ENCODE measurements around the gene PKP1. TPM values are rescaled to one million over a fixed set of nuclear protein-coding genes. Genes with fewer than 3 reads are reported as not detected.
A peak's percentile ranks its signal among the peaks of the same experiment; 100 is the strongest.

Gene PKP1
- total RNA-seq, 1 donor, result under 0.01 TPM

GRCh38 chr1:201359873-201360210 is 76.5 kb downstream of the PKP1 start:
- no peak for TF ChIP-seq CTCF (IDR thresholded peaks at IDR 0.05; ENCODE audit: insufficient read depth, low read length)
- no peak overlapping the region for H3K4me3 ChIP-seq (ENCODE audit: low read depth, low read length)
- DNase-seq (ENCODE audit: low read depth), result no peak

- no peak for TF ChIP-seq CTCF (IDR thresholded peaks at IDR 0.05; ENCODE audit: insufficient read depth, low read length)
- H3K4me3 ChIP-seq (ENCODE audit: low read depth, low read length), result no peak overlapping the region
- DNase-seq (ENCODE audit: low read depth), result no peak
Observed at GRCh38 chr1:201360486-201360885, 77.2 kb downstream of the PKP1 start.

GRCh38 chr1:201360901-201361651 is 77.8 kb downstream of the PKP1 start:
- no peak for DNase-seq (ENCODE audit: low read depth)
- no peak overlapping the region for H3K4me3 ChIP-seq (ENCODE audit: low read depth, low read length)
- TF ChIP-seq CTCF (IDR thresholded peaks at IDR 0.05; ENCODE audit: insufficient read depth, low read length), result no peak

GRCh38 chr1:201361652-201362504 is 78.6 kb downstream of the PKP1 start:
- no peak overlapping the region for H3K4me3 ChIP-seq (ENCODE audit: low read depth, low read length)
- peak; percentile 51 for DNase-seq (ENCODE audit: low read depth)
- peak; percentile 82 for TF ChIP-seq CTCF (IDR thresholded peaks at IDR 0.05; ENCODE audit: insufficient read depth, low read length)

- TF ChIP-seq CTCF (IDR thresholded peaks at IDR 0.05; ENCODE audit: insufficient read depth, low read length), result no peak
- no peak for DNase-seq (ENCODE audit: low read depth)
- H3K4me3 ChIP-seq (ENCODE audit: low read depth, low read length), result no peak overlapping the region
Observed at GRCh38 chr1:201362906-201363305, 79.6 kb downstream of the PKP1 start.

GRCh38 chr1:201363467-201363866 is 80.2 kb downstream of the PKP1 start:
- H3K4me3 ChIP-seq (ENCODE audit: low read depth, low read length), result no peak overlapping the region

More at GRCh38 chr1:201363467-201363866, 80.2 kb downstream of the PKP1 start:
- TF ChIP-seq CTCF (IDR thresholded peaks at IDR 0.05; ENCODE audit: insufficient read depth, low read length), result no peak
- DNase-seq (ENCODE audit: low read depth), result no peak
